GM21619 (cell line): ENCODE results near the gene FAM117B.
"Not testable (repeated sequence)": the region's sequence is repeated elsewhere in the genome, so short reads cannot be mapped to it uniquely, and the experiment has no call there.

Source experiments
- ATAC-seq: cut with Tn5 transposase; IDR thresholded peaks from one replicate; pipeline ENCODE4 v1.9.1; 2021; ENCODE audit not compliant: unreplicated experiment

FAM117B gene

GRCh38 chr2:202636213-202636513 is 1.4 kb downstream of the FAM117B start:
- ATAC-seq, result no peak

- ATAC-seq, result no peak
Observed at GRCh38 chr2:202638721-202639120, 4.0 kb downstream of the FAM117B start.

- no peak for ATAC-seq
Observed at GRCh38 chr2:202639231-202639630, 4.5 kb downstream of the FAM117B start.

- no peak for ATAC-seq
Observed at GRCh38 chr2:202642567-202642966, 7.8 kb downstream of the FAM117B start.

GRCh38 chr2:202643012-202643858 is 8.5 kb downstream of the FAM117B start:
- ATAC-seq, result no peak

- no peak for ATAC-seq
Observed at GRCh38 chr2:202652119-202652518, 17.4 kb downstream of the FAM117B start.

- no peak for ATAC-seq
Observed at GRCh38 chr2:202653890-202654289, 19.1 kb downstream of the FAM117B start.

GRCh38 chr2:202657876-202658275 is 23.1 kb downstream of the FAM117B start:
- ATAC-seq, result no peak

- no peak for ATAC-seq
Observed at GRCh38 chr2:202660796-202661195, 26.0 kb downstream of the FAM117B start.

GRCh38 chr2:202669841-202670240 is 35.1 kb downstream of the FAM117B start:
- ATAC-seq, result no peak

- ATAC-seq, result no peak
Observed at GRCh38 chr2:202671317-202672035, 36.7 kb downstream of the FAM117B start.

- not testable (repeated sequence) for ATAC-seq
Observed at GRCh38 chr2:202675097-202675496, 40.3 kb downstream of the FAM117B start.

- no peak for ATAC-seq
Observed at GRCh38 chr2:202679980-202680379, 45.2 kb downstream of the FAM117B start.

- no peak for ATAC-seq
Observed at GRCh38 chr2:202680512-202680911, 45.7 kb downstream of the FAM117B start.

GRCh38 chr2:202681688-202682205 is 47.0 kb downstream of the FAM117B start:
- no peak for ATAC-seq

- no peak for ATAC-seq
Observed at GRCh38 chr2:202682274-202682673, 47.5 kb downstream of the FAM117B start.

GRCh38 chr2:202687276-202687675 is 52.5 kb downstream of the FAM117B start:
- no peak for ATAC-seq

GRCh38 chr2:202689459-202689858 is 54.7 kb downstream of the FAM117B start:
- no peak for ATAC-seq

GRCh38 chr2:202689898-202690297 is 55.1 kb downstream of the FAM117B start:
- no peak for ATAC-seq

- no peak for ATAC-seq
Observed at GRCh38 chr2:202690321-202690900, 55.6 kb downstream of the FAM117B start.

GRCh38 chr2:202693503-202693902 is 58.7 kb downstream of the FAM117B start:
- no peak for ATAC-seq

GRCh38 chr2:202695166-202695565 is 60.4 kb downstream of the FAM117B start:
- ATAC-seq, result no peak
